ENCODE data around the gene NKX2-2.

- TF ChIP-seq CTCF (IDR thresholded peaks at IDR 0.05; ENCODE audit: low read depth, low read length): no peak
- TF ChIP-seq EZH2phosphoT487 (IDR thresholded peaks at IDR 0.05; ENCODE audit: low read depth): no peak
Observed at GRCh38 chr20:21527908-21528307, 14.0 kb upstream of the NKX2-2 start.

Data from OCI-LY3 (cell line).